Smooth muscle cell of the umbilical artery (primary cell): ENCODE results near the gene PRR9. TPM values are rescaled to one million over a fixed set of nuclear protein-coding genes. Genes with fewer than 3 reads are reported as not detected.

ENCODE experiments used
- total RNA-seq: library from RNA; depleted of rRNA; stranded (reverse); fragments of >200 nt; gene quantifications from 2 replicates; pipeline ENCODE4 v1.2.3, GENCODE V29; 2014

Gene PRR9, protein sequence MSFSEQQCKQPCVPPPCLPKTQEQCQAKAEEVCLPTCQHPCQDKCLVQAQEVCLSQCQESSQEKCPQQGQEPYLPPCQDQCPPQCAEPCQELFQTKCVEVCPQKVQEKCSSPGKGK
- total RNA-seq = 0.51 TPM in 1 of 2 replicates, not detected in the other

DNA sequence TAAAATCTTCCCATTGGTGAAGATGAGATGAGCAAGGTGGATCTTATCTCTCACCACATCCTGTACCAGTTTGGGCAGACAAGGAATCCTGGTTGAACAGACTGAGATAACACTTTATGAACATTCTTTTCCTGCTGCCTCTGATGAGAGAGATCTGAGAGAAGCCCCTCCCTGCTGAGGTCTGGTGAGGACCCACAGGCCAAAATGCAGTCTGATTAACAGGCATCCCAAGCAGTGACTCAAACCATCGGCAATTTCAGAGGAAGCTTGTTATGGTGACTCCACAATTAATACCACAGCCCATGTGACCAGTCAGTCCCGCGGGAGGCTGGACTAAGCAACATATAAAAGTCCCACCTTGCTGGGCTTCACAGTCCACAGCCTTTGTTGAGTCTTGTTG is at the start of gene PRR9:
Gene PRR9 (plus strand): TSS at position 373 of the 400 bp plus-strand sequence. CDS start 561 bp downstream, outside the sequence.

DNA sequence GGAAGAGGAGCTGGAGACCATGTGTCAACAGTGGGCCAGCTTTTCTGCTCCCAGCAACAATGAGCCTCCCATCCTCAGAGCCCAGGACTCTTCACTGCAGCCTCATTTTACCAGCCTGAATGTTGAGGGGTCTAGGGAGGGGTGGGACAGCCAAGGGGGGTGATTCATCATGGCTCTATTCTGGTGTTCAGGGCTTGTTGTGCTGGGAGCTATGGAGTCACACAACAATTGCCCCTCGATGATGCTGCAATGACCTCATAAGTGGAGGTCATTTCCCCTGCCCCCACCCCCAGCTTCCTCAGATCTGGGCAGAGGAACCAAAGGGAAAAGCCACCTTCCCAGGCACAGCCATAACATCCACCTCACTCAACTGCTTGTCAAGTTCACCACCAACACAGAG is 14.3 kb upstream of the PRR9 start, which contains the start of gene LELP1:
Gene LELP1 (plus strand): TSS at position 301 of the 400 bp plus-strand sequence. CDS start 1,278 bp downstream, outside the sequence.

GRCh38 chr1:153259387-153259786 is 42.0 kb downstream of the PRR9 start, which contains the start of gene LORICRIN:
LORICRIN (plus strand) TSS chr1:153259687; CDS start chr1:153260950, 1,263 bp downstream.

Other genes starting within 250 kb of the PRR9 start
- not detected in 2 replicates for gene SPRR4, start 246.9 kb upstream of the PRR9 start, total RNA-seq
- gene SPRR1A, start 233.5 kb upstream of the PRR9 start, total RNA-seq = not detected in 2 replicates
- not detected in 2 replicates for gene SPRR3, start 215.8 kb upstream of the PRR9 start, total RNA-seq
- not detected in 2 replicates for gene SPRR1B, start 186.4 kb upstream of the PRR9 start, total RNA-seq
- gene SPRR2D, start 176.5 kb upstream of the PRR9 start, total RNA-seq = not detected in 2 replicates
- not detected in 2 replicates for gene SPRR2A, start 160.1 kb upstream of the PRR9 start, total RNA-seq
- gene SPRR2B, start 146.0 kb upstream of the PRR9 start, total RNA-seq = not detected in 2 replicates
- not detected in 2 replicates for gene SPRR2E, start 123.1 kb upstream of the PRR9 start, total RNA-seq
- gene SPRR2F, start 104.1 kb upstream of the PRR9 start, total RNA-seq = not detected in 2 replicates
- not detected in 2 replicates for gene SPRR2G, start 66.7 kb upstream of the PRR9 start, total RNA-seq
- gene LELP1, start 14.2 kb upstream of the PRR9 start, total RNA-seq = not detected in 2 replicates
- gene LORICRIN, start 42.1 kb downstream of the PRR9 start, total RNA-seq = not detected in 2 replicates
- not detected in 2 replicates for gene PGLYRP3, start 95.4 kb downstream of the PRR9 start, total RNA-seq
- gene PGLYRP4, start 131.3 kb downstream of the PRR9 start, total RNA-seq = not detected in 2 replicates
- gene S100A9, start 140.3 kb downstream of the PRR9 start, total RNA-seq = not detected in 2 replicates
- not detected in 2 replicates for gene S100A12, start 158.0 kb downstream of the PRR9 start, total RNA-seq
- gene S100A8, start 173.5 kb downstream of the PRR9 start, total RNA-seq = not detected in 2 replicates
- not detected in 2 replicates for gene S100A7A, start 198.9 kb downstream of the PRR9 start, total RNA-seq
- not detected in 2 replicates for gene S100A7, start 243.1 kb downstream of the PRR9 start, total RNA-seq